Karpas-422 (cell line): ENCODE results near the gene OR4F15. TPM values are rescaled to one million over a fixed set of nuclear protein-coding genes. Genes with fewer than 3 reads are reported as not detected.

ENCODE experiments used
- DNase-seq: peaks from one replicate; pipeline ENCODE4 v3.0.0-alpha.2; 2015
- H2AFZ ChIP-seq: fragments of 200-600 bp; sonication (generic); 2 replicates; pipeline ENCODE4 v1.6.1; 2014; ENCODE audit warnings: antibody characterized with exemption, low read length, mixed read lengths
- H3K27ac ChIP-seq: fragments of 200-600 bp; sonication (generic); 2 replicates; pipeline ENCODE4 v1.5.1; 2014; ENCODE audit warnings: mild to moderate bottlenecking, low read length, moderate library complexity
- H3K27me3 ChIP-seq: fragments of 200-600 bp; sonication (generic); 2 replicates; pipeline ENCODE4 v1.6.1; 2014; ENCODE audit warnings: low read length, mixed read lengths
- H3K36me3 ChIP-seq: fragments of 200-600 bp; sonication (generic); 2 replicates; pipeline ENCODE4 v1.6.1; 2014; ENCODE audit warnings: low read length, mixed read lengths; ENCODE audit not compliant: insufficient read depth
- H3K4me1 ChIP-seq: fragments of 200-600 bp; sonication (generic); 2 replicates; pipeline ENCODE4 v1.6.1; 2014; ENCODE audit warnings: mild to moderate bottlenecking, low read length, mixed read lengths
- H3K4me2 ChIP-seq: fragments of 200-600 bp; sonication (generic); 2 replicates; pipeline ENCODE4 v1.6.1; 2014; ENCODE audit warnings: low read length, low read depth, mild to moderate bottlenecking; ENCODE audit not compliant: poor library complexity, severe bottlenecking
- H3K4me3 ChIP-seq: fragments of 200-600 bp; sonication (generic); 2 replicates; pipeline ENCODE4 v1.5.1; 2014; ENCODE audit warnings: mild to moderate bottlenecking, antibody characterized with exemption, low read length, mixed read lengths
- H3K79me2 ChIP-seq: fragments of 200-600 bp; sonication (generic); 2 replicates; pipeline ENCODE4 v1.6.1; 2014; ENCODE audit warnings: mild to moderate bottlenecking, low read length, mixed read lengths
- H3K9ac ChIP-seq: fragments of 200-600 bp; sonication (generic); 2 replicates; pipeline ENCODE4 v1.6.0; 2014; ENCODE audit warnings: low read length
- H3K9me2 ChIP-seq: fragments of 200-600 bp; sonication (generic), shearing (Covaris generic); replicated peaks from 2 replicates; pipeline ENCODE4 v1.6.0; 2014; ENCODE audit warnings: mild to moderate bottlenecking, low read length, moderate library complexity; ENCODE audit not compliant: insufficient read depth
- H3K9me3 ChIP-seq: fragments of 300-700, 200-600 bp; sonication (generic); 2 replicates; pipeline ENCODE4 v1.6.1; 2014; ENCODE audit warnings: low read length, mixed read lengths
- H4K20me1 ChIP-seq: fragments of 200-600 bp; sonication (generic); 2 replicates; pipeline ENCODE4 v1.6.1; 2014; ENCODE audit warnings: mild to moderate bottlenecking, antibody characterized with exemption, low read length, low read depth; ENCODE audit not compliant: insufficient read depth
- total RNA-seq: library from RNA; depleted of rRNA; stranded (reverse); fragments of >200 nt; shearing (Covaris generic); gene quantifications from 2 replicates; pipeline ENCODE4 v1.2.3, GENCODE V29; 2014; ENCODE audit warnings: low replicate concordance

OR4F15 gene
- total RNA-seq, 1 experiment from 2014 or later = not detected

DNA sequence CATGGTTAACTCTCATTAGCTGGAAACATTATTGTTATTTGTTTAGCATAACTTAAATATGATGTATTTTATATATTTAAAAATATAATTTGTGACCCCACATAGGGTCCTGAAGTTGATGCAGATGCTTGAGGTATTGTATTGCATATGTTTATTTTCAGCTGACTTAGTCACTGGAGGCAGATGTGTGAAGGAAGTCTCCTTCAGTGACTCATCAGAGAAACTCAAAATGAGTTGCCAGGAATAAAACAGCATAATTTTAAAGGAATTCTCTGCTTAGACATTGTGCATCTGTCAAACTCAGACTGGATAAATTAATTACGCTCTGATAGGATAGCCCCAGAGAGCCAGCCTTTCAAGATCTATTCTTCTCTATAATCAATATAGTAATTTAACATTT is 16.5 kb upstream of the OR4F15 start:
- no peak overlapping the region for H3K4me2 ChIP-seq
- no peaks in the 10 kb centered on the region for H3K27me3 ChIP-seq
- H3K4me1 ChIP-seq = no peaks in the 10 kb centered on the region
- H2AFZ ChIP-seq = no peak overlapping the region
- H4K20me1 ChIP-seq = no peaks in the 10 kb centered on the region
- no peak for DNase-seq
- no peak overlapping the region for H3K27ac ChIP-seq
- H3K9ac ChIP-seq = no peak overlapping the region
- no peaks in the 10 kb centered on the region for H3K79me2 ChIP-seq
- no peak overlapping the region for H3K4me3 ChIP-seq
- H3K36me3 ChIP-seq = no peaks in the 10 kb centered on the region
- no peaks in the 10 kb centered on the region for H3K9me2 ChIP-seq
- H3K9me3 ChIP-seq = no peaks in the 10 kb centered on the region

DNA sequence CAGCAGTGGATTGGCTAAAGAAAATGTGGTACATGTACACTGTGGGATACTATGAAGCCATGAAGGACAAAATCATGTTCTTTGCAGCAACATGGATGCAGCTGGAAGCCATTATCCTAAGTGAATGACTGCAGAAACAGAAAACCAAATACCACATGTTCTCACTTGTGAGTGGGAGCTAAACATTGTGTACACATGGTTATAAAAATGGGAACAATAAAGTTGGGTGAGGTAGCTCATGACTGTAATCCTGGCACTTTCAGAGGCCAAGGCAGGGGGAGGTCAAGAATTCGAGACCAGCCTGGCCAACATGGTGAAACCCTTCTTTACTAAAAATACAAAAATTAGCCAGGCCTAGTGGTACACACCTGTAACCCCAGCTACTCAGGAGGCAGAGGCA is 12.3 kb upstream of the OR4F15 start:
- H3K4me1 ChIP-seq = no peaks in the 10 kb centered on the region
- H3K36me3 ChIP-seq = no peaks in the 10 kb centered on the region
- no peak for DNase-seq
- no peaks in the 10 kb centered on the region for H3K9me3 ChIP-seq
- no peaks in the 10 kb centered on the region for H3K27me3 ChIP-seq
- H2AFZ ChIP-seq = no peak overlapping the region
- no peak overlapping the region for H3K4me3 ChIP-seq
- no peak overlapping the region for H3K9ac ChIP-seq
- H3K79me2 ChIP-seq = no peaks in the 10 kb centered on the region
- H3K9me2 ChIP-seq = no peaks in the 10 kb centered on the region
- H4K20me1 ChIP-seq = no peaks in the 10 kb centered on the region
- no peak overlapping the region for H3K4me2 ChIP-seq
- no peak overlapping the region for H3K27ac ChIP-seq

DNA sequence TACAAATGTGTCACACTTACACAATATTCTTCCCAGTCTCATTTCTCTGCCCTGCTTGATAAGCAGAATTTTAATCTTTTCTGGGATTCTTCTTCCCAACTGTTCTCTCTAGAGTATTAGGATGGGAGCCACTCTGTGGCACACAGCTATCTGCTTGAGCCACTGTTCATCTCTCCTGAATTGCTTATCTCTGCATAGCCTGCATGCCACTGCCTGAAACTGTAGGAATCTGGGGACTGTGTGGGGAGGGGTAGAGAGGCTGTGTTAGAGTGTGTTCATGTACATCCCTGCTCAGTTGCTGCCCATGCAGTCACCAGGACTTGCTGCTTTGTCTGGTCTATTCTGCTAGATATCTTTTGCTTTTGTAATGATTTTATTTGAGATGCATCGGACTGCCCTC is 11.0 kb upstream of the OR4F15 start:
- Histone ChIP-seq H3K27ac (no peak overlapping the region), H2AFZ (no peak overlapping the region), H3K4me3 (no peak overlapping the region), H3K79me2 (no peaks in the 10 kb centered on the region), H3K9me3 (no peaks in the 10 kb centered on the region), H3K9ac (no peak overlapping the region), H3K9me2 (no peaks in the 10 kb centered on the region), H3K27me3 (no peaks in the 10 kb centered on the region; the same call in 1 of the 2 replicates), H3K36me3 (no peaks in the 10 kb centered on the region), H4K20me1 (no peaks in the 10 kb centered on the region), H3K4me1 (no peaks in the 10 kb centered on the region), H3K4me2 (no peak overlapping the region)
- DNase-seq = no peak

DNA sequence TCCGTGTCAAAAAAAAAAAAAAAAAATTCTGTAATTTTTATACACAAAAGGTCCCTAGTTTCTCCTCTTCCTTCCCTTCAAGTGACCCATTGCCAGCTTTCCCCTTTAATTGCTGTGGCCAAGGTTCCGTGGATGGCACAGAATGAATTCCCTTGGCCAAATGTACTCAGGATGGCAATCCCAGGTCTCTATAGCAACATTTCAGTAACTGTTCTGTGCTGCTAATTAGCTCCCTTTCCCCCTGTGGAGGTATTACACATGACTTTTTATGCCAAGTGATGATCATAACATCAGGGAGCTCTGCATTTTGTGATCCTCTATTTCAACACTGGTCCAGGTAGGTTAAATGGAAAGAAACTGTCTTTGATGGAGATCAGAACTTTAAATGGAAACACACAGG is 8.8 kb upstream of the OR4F15 start, which contains the start of gene OR4F6:
TSS of gene OR4F6 (plus strand) at position 301 of the 400 bp plus-strand sequence. CDS start 2,211 bp downstream, outside the sequence.
- H4K20me1 ChIP-seq = no peaks in the 10 kb centered on the region
- H3K9ac ChIP-seq = no peak within 1 kb of the TSS
- no peaks in the 10 kb centered on the region for H3K36me3 ChIP-seq
- H3K27me3 ChIP-seq = no peaks in the 10 kb centered on the region; the same call in 1 of the 2 replicates
- no peak within 1 kb of the TSS for H3K4me2 ChIP-seq
- no peaks in the 10 kb centered on the region for H3K9me3 ChIP-seq
- H3K4me1 ChIP-seq = peaks cover 2% of the 10 kb centered on the region
- DNase-seq = no peak
- H2AFZ ChIP-seq = no peak within 1 kb of the TSS
- H3K79me2 ChIP-seq = no peaks in the 10 kb centered on the region
- no peak within 1 kb of the TSS for H3K27ac ChIP-seq
- H3K9me2 ChIP-seq = no peaks in the 10 kb centered on the region
- H3K4me3 ChIP-seq = no peak within 1 kb of the TSS

DNA sequence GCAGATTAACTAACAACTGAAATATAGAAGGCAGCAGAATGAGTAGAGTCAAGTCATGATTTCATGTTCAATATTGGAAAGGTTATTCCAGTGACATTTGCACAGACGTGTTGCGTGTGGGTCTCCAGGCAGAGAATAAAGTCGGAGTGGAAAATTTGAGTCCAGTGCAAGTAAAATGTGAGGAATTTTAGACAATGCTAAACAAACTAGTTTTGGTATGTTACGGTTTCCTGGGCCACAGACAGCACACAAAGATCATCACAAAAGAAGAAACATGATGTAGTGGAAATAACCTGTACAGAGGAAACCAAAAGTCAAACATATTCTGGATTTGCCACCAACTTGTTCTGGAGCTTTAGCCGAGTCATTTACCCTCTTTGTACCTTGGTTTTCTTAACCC is 8.3 kb upstream of the OR4F15 start:
- no peaks in the 10 kb centered on the region for H3K79me2 ChIP-seq

DNA sequence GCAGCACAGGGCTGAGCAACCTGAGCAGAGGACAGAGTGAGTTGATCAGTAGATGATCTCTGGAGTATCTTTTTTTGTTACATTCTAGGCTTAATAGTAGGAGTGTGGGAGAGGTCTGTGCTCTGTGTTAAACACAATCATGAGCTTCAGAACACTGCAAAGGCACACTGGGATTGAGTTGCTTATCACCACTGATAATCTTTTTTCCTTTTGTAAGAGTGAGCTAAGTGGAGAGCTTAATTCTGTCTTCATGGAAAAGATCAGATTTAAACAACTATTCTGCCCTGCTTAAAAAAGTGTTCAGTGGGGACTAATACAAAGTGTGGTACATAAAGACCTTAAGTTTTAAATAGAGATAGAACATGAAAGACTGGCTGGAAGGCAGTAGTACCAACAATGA is 7.6 kb upstream of the OR4F15 start:
- H3K79me2 ChIP-seq = no peaks in the 10 kb centered on the region
- H4K20me1 ChIP-seq = no peaks in the 10 kb centered on the region
- H3K9me2 ChIP-seq = no peaks in the 10 kb centered on the region
- no peak overlapping the region for H3K4me2 ChIP-seq
- DNase-seq = no peak
- no peaks in the 10 kb centered on the region; the same call in 1 of the 2 replicates for H3K27me3 ChIP-seq
- no peak overlapping the region for H2AFZ ChIP-seq
- H3K36me3 ChIP-seq = no peaks in the 10 kb centered on the region
- H3K9me3 ChIP-seq = no peaks in the 10 kb centered on the region
- H3K4me3 ChIP-seq = no peak overlapping the region
- H3K4me1 ChIP-seq = peaks cover 10% of the 10 kb centered on the region
- no peak overlapping the region for H3K27ac ChIP-seq
- H3K9ac ChIP-seq = no peak overlapping the region

More for the DNA sequence above, 8.3 kb upstream of the OR4F15 start:
- no peak overlapping the region for H3K27ac ChIP-seq
- H3K4me3 ChIP-seq = no peak overlapping the region
- no peak overlapping the region for H2AFZ ChIP-seq
- no peak for DNase-seq
- H3K9me3 ChIP-seq = no peaks in the 10 kb centered on the region
- no peak overlapping the region for H3K9ac ChIP-seq
- no peaks in the 10 kb centered on the region for H4K20me1 ChIP-seq
- no peaks in the 10 kb centered on the region for H3K9me2 ChIP-seq
- no peaks in the 10 kb centered on the region; the same call in 1 of the 2 replicates for H3K27me3 ChIP-seq
- no peak overlapping the region for H3K4me2 ChIP-seq
- H3K36me3 ChIP-seq = no peaks in the 10 kb centered on the region
- peaks cover 7% of the 10 kb centered on the region for H3K4me1 ChIP-seq

DNA sequence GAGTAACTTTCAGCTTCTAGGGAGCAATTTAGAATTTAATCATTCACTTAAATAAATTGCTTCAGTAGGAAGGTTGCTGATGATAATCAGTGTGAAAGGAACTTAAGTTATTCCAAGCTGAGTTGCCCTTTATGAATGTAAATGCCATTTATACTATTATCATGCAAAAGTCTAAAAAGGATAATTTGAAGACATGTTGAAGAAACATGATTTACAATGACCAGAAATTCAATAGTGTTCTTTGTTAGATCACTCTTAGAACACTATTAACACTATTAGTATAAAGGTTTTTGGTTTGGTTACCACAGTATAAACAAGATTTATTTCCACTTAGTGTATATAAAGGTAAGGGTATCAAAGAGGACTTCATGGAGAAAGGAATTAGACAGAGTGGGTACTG is 7.1 kb upstream of the OR4F15 start:
- Histone ChIP-seq H3K36me3 (no peaks in the 10 kb centered on the region), H3K4me2 (no peak overlapping the region), H3K9me3 (no peaks in the 10 kb centered on the region), H3K9ac (no peak overlapping the region), H3K27me3 (no peaks in the 10 kb centered on the region; the same call in 1 of the 2 replicates), H3K4me1 (peaks cover 10% of the 10 kb centered on the region), H3K79me2 (no peaks in the 10 kb centered on the region), H2AFZ (no peak overlapping the region), H3K4me3 (no peak overlapping the region), H4K20me1 (no peaks in the 10 kb centered on the region), H3K27ac (no peak overlapping the region), H3K9me2 (no peaks in the 10 kb centered on the region)
- no peak for DNase-seq

DNA sequence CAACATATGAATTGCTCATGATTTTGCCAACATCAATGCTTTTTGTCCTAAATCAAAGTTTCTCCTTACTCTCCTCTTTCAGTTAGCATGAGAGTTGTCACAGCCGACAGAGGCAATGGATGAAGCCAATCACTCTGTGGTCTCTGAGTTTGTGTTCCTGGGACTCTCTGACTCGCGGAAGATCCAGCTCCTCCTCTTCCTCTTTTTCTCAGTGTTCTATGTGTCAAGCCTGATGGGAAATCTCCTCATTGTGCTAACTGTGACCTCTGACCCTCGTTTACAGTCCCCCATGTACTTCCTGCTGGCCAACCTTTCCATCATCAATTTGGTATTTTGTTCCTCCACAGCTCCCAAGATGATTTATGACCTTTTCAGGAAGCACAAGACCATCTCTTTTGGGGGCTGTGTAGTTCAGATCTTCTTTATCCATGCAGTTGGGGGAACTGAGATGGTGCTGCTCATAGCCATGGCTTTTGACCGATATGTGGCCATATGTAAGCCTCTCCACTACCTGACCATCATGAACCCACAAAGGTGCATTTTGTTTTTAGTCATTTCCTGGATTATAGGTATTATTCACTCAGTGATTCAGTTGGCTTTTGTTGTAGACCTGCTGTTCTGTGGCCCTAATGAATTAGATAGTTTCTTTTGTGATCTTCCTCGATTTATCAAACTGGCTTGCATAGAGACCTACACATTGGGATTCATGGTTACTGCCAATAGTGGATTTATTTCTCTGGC is 6.2 kb upstream of the OR4F15 start:
- Histone ChIP-seq H4K20me1 (no peaks in the 10 kb centered on the region), H3K9me2 (no peaks in the 10 kb centered on the region)
- DNase-seq = no peak

More for the DNA sequence above, 6.2 kb upstream of the OR4F15 start:
- no peak overlapping the region for H2AFZ ChIP-seq
- no peak overlapping the region for H3K4me2 ChIP-seq
- H3K9me3 ChIP-seq = no peaks in the 10 kb centered on the region
- H3K4me3 ChIP-seq = no peak overlapping the region
- no peak overlapping the region for H3K27ac ChIP-seq
- peaks cover 10% of the 10 kb centered on the region for H3K4me1 ChIP-seq
- H3K27me3 ChIP-seq = no peaks in the 10 kb centered on the region; the same call in 1 of the 2 replicates
- no peaks in the 10 kb centered on the region for H3K79me2 ChIP-seq
- H3K9ac ChIP-seq = no peak overlapping the region
- no peaks in the 10 kb centered on the region for H3K36me3 ChIP-seq
